GM19351 (cell line): ENCODE data around the gene ATP2A3.

Experiments
- ATAC-seq: cut with Tn5 transposase; IDR thresholded peaks from one replicate; pipeline ENCODE4 v1.9.1; 2021; ENCODE audit warnings: mild to moderate bottlenecking, moderate library complexity; ENCODE audit not compliant: unreplicated experiment

Gene ATP2A3

DNA sequence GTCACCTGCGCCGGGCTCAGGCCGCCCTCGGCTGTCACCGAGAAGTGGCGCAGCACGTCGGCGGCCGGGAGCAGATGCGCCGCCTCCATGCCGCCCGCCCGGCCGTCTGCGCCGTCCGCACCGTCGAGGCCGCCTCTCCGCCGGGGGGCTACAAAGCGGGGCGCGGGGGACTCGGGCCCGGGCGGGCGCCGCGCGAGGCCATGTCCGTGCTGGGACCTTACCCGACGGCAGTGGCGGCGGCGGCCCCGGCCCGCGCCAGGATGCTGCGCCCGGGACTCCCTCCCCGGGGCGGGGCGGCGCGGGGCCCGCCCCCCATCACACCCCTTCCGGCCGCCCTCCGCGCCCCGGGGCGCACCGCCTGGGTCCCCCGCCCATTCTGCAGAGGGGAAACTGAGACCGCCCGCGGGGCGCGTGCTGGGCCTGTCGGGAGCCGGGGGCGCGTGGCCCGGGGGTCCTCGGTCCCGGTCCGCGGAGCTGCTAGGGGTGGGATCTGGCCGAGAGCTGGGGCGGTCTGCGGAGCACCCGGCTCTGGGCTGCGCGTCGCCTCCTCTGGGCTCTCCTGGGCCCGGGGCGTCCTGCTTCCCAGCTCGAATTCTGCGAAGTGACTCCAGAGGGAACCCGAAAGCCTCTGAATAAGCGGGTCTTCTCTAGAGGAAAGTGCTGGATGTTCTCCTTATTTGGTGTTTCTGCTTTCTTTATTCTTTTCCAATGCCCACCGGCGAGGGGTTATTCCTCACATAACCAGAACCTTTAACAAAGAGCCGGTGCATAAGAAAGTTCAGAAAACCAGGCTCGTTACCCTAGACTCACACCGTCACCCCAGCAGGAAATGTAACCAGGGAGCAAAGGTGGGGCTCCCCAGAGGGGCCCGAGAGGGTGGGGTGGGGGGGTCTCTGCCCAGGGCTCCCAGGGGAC is at the start of gene ATP2A3:
ATP2A3 (minus strand) TSS at position 235 of the 915 bp plus-strand sequence; CDS start at position 89, 146 bp downstream.
- peak; percentile 53 for ATAC-seq

DNA sequence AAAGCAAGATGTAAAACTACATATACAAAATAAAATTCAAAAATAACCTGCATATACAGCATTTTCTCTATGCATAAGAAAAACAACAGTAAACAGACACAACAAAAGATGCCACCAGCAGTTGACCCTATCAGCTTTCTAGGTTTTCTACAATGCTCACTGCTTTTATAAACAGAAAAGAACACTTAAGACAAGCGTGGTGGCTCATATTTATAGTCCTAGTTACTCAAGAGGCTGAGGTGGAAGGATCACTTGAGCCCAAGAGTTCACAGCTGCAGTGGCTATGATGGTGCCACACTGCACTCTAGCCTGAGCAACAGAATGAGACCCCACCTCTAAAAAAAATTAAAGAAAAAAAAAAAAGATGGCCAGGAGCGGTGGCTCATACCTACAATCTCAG is 46.5 kb upstream of the ATP2A3 start:
- ATAC-seq: no peak

DNA sequence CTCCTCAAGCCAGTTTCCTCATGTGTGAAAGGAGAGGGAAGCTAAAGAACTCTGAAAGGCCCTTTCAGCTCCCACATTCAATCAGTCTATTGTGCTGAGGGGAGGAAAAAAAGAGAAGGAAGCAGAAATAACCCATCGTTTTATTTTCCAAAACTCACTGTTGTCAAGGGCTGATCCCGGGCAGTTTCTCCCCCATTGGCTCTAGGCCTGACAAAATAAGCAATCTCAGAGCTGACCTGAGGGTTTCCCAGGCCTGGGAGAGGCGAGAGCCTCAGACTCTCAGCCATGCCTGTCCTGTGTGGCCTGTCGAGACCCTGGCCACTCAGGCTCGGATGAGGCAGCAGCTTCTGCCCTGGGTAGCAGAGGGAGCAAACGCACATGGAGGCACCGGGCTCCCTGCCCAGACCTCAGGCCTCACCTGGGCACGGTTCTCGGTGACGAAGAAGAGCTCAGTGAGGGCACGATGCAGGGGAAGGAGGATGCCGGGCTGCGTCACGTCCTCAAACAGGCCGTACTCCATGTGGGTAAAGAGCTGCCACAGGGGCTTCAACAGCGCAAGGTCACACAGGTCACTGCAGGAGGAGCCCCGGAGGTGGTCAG is 45.0 kb upstream of the ATP2A3 start:
- ATAC-seq: no peak

DNA sequence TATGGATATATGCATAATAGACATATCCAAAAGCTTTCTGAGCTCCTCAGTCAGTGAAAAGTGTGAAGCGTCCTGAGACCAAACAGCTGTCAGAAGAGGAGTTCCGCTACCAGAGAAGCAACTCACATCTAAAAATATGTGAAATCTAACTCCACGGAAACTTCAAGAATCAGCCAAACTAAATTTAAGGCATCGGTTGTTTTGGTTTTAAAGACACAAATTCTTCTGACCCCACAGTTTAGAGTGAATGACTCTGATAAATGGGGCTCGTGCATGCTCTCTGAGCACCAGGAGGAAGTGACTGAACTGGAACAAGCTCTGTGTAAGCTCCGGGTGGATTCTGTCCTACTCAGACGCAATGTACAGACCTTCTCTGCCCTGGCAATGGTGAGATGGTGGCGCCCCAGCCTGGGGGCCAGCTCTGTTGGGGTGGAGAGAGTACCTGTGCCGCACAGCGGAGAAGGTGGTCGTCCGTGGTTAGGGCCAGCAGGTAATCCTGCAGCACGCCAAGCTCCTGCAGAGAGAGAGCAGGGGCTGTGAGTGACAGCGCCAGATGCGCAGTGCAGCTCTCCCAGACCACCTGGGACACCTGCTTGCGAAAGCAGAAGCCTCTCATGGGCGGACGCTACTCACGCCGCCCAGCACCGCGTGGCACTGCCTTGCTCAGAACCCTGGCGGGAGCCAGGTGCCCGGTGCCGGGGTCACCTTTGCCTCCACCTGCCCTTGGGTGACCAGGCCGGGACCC is 44.4 kb upstream of the ATP2A3 start:
- ATAC-seq: no peak

DNA sequence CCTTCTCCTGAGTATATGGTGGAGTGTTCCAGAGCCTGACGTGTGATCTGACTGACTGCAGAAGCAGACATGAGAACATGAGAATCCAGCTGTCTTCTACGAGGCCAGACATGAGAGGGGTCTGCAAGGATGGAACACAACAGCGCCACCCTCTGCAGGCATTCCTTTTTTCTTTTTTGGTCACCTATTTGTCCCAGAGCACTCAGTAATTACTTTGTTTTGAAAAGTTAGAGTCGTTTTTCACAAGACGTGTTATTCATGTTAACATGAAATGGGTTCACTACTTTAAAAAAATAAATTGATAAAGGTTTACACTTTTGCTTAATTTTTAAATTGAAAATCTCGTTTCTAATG is 43.8 kb upstream of the ATP2A3 start:
- ATAC-seq: no peak

DNA sequence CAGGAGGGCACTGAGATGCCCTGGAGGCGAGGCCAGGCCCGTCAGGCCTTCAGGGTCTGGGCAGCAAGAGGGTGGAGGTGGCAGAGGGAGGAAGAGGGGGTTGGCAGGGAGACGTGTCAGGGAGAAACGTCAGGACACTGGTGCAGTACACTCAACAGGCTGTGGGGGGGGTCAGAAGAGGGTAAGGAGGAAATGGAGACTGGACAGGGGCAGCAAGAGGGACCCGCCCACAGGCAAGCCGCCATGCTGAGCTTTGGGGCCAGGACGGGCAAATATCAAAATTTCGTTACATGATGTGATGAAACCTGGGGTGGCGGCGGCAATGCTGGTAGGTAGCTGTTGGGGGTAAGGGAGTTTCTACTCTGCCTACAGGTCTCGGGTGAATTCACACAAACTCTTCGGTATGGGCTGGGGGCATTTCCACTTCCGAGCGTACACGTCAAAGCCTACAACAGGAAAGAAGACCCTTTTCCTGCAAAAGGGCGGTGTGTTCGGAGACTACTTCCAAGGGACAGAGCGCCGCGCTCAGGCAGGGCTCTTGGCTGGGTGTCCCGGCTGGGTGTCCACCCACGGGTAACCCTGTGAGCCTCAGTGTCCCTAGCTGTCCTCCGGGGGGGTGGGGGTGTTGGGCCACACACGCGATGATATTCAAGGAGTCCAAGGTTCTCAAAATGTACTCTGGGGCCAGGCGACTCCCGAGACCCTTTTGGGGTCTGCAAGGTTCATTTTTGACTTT is 43.3 kb upstream of the ATP2A3 start:
- no peak for ATAC-seq

DNA sequence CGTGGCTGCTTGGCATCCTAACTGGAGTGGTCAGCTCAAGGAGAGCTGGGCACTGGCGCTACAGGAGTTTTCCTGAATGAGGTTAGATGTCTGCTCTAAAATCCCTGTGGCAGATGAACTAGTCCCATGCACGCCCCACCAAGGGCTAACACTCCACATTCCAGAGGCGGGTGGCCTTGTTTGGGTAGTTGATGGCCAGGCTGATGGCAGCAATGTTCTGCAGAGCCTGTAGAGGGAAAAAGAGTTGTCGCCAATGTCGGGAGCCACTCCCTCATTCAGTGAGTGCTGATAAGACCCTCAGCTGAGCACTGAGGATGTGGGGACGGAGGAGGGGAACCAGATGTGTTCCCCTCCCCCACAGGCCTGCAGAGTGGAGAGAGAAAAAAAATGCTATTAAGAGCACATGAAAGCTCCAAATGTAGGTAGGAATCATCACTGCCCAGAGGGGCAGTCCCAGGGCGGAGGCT is 42.5 kb upstream of the ATP2A3 start:
- no peak for ATAC-seq

DNA sequence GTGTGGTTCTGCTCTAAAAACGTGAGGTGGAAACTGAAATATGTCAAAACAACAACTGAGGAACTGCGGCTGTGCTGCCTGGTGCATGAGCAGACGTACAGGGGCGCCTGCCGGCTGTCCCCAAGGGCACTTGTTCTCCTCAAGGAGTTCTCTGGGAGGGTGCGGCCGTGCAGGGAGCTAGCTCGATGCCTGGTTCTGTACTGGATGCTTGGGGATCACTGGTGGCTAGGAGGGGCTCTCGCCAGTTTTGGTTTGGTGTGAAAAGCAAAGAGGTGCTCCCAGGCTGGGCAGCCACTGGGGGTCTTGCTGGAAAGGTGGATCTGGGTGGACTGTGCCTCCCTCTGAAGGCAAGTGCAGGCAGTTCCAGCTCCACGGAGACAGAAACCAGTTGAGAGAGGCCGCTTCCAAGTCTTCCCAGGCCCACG is 41.9 kb upstream of the ATP2A3 start:
- ATAC-seq: no peak

DNA sequence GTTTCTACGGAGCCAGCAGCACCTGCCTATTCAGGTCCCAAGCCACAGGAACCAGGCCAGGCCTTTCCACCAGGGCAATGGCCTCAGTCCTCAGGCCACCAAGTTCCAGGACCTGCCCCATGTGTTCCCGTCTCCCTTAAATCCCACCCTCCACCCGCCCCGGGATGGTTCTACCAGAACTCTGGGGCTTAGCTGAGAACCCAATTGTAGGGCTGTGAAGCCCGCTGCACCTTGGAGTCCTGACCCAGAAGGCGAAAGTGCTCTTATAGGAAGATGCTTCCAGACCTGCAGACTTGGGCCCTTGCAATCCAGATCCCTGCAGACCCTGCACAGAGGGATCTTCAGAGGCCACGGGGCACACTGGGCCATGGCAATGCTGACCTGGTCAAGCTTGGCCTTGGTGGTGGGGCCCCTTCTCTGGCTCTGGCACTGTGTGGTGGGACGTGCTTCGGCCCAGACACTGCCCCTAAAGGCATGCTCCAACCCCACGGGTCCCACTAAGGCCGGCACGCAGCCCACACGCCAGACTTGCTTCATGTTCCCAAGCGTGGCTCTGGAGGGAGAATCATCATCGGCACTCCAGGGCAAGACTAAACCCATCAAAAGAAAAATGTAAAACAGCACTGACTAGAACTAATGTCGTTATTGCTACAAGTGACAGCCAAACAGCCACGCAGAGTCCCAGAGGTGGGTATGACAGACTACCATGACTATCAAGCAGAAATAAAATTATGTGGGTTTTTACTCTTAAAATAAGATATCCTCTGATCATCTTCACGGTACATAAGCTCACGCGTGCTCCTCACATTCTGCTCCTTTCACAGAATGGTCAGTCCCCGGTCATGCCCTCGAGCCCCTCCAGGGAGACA is 41.3 kb upstream of the ATP2A3 start:
- ATAC-seq: no peak

DNA sequence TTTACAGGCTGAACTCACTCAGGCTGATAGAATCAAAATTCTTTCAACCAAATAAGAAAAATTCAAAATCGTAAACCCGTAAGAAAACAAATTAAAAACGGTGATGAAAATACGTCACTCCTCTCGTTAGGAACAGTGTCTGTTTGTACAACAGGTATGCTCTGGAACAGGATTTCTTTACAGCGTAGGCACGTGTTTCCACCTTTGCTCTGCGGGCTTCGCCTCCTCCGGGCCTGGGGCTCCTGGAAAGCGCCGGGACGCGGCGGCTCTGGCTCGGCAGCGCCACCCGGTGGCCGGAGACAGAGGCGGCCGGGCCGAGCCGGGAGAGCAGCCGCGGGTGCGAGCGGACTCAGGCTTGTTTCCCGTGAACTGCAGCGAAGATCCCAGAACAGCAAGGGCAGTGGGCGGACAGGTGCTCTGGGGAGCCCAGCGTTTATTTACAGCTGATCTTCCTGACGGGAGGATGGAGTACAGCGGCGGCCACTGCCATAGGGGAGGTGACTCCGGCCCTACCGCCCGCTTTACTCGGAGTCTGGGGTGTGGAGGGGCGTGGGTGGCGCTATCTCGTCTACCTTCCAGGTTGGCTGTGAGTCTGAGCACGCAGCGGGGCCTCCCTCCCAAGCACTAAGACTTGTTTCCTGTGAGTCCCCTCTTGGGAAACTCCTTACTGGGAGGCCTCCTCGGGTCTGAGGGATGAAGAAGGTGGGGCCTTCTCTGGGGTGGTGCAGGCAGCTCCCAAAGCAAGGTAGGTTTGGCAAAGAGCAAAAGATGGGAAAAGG is 40.5 kb upstream of the ATP2A3 start:
- ATAC-seq: no peak

DNA sequence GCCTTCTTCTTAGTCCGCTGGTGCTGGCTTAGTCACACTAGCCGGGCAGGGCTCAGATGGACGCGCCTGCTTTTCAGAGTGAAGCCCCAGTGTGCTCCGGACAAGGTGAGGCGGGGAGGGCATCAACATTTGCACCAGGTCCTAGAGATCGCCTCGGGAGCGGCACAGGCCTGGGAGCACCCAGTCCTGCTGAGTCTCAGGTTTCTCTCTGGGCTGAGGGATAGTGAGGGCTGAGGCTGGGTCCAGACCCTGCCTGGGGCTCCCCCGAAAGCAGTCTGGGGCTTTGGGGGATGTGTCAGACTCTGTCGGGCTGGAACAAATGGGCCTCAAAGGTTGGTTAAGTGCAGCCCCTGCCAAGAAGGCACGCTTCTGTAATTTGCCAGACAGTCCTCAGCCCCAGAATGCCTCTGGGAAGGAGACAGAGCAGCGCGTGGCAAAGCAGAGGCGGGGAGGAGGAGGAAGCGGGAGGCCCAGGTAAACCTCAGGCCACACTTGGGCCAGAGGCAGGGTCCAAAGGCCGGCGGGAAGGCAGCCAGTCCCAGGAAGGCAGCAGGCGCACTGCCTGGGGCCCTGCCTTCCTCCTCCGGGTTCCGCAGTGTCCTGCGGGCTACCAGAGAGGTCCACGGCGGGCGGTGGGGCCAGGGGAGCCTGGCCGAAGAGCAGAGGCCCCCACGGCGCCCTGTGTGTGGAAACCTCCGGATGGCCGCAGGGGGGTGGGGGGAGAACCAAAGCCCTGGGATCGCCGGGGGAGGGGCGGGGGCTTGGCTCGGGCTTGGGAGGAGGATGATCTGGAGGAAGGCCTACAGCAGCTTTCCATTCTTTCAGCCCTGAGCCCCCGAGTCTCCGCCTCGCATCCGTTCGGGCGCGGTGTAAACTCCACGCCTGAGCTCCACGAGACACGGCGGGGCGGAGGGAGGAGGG is 39.5 kb upstream of the ATP2A3 start:
- no peak for ATAC-seq

DNA sequence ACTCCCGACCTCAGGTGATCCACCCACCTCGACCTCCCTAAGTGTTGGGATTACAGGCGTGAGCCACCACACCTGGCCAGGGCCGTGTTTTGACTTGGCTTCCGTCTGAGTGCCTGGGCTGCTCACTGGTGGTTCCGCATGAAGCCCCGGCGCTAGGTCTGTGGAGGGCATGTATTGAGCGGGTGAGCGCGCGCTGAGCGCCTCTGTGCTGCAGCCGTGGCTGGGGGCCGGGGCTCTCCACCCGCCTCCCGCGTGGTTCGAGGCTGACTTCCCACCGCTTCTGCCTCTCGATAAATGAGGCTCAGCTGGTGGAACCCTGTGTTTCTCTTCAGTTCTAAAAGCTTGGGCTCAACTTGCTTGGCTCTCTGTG is 38.9 kb upstream of the ATP2A3 start:
- ATAC-seq: no peak

DNA sequence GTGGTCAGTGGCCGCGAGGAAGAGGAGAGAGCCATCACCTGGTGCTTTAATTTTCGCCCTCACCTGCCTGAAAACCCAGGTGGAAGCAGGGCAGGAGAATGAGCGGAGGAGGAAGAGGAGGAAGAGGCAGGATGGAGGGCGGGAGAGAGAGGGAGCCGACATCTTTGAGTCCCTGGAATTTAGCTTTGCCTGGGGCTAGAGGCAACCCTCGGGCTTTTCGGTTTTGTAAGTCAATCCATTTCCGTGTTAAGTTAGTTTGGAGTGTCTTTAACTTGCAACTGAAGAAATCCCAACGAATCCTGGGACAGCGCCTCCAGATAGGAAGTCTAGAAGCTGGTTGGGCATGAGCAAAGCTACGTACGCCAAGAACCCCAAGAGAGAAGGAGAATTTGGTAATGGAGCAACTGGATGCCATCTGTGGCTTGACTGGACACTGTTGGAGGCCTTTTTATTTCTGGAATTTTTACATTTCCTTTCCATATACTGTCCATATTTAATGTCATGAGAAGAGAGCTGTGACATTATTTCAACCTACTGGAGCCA is 36.9 kb upstream of the ATP2A3 start:
- ATAC-seq: no peak

DNA sequence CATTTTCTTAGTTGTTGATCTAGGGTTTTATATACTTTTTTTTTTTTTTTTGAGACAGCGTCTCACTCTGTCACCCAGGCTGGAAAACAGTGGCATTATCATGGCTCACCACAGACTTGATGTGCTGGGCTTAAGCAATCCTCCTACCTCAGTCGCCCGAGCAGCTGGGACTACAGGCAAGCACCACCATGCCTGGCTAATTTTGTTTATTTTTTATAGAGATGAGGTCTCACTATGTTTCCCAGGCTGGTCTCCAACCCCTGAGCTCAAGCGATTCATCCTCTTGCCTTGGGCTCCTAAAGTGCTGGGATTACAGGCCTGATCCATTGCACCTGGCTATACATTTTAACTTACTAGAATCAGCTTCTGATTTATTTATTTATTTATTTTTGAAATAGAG is 34.2 kb upstream of the ATP2A3 start:
- ATAC-seq: no peak

DNA sequence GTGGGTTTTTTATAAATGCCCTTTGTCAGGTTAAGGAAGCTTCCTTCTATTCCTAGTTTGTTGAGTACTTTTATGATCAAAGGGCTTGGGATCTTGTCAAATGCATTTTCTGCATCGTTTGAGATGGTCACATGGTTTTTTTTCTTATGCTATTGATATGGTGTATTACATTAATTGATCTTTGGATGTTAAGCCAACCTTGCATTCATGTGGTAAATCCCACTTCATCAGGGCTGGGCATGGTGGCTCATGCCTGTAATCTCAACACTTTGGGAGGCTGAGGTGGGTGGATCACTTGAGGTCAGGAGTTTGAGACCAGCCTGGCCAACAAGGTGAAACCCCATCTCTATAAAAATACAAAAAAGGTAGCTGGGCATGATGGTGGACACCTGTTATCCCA is 30.8 kb upstream of the ATP2A3 start:
- ATAC-seq: no peak

DNA sequence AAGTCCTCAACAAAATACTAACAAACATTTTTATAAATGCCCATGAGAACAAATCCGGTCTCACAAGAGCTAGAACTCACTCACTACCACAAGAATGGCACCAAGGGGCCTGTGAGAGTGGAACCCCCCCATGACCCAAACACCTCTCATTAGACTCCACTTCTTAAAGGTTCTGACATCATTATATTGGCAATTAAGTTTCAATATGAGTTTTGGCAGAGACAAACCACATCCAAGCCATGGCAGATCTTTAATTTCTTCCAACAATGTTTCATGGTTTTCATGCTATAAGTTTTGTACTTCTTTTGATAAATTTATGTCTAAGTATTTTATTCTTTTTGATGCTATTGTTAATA is 30.0 kb upstream of the ATP2A3 start:
- ATAC-seq: no peak

DNA sequence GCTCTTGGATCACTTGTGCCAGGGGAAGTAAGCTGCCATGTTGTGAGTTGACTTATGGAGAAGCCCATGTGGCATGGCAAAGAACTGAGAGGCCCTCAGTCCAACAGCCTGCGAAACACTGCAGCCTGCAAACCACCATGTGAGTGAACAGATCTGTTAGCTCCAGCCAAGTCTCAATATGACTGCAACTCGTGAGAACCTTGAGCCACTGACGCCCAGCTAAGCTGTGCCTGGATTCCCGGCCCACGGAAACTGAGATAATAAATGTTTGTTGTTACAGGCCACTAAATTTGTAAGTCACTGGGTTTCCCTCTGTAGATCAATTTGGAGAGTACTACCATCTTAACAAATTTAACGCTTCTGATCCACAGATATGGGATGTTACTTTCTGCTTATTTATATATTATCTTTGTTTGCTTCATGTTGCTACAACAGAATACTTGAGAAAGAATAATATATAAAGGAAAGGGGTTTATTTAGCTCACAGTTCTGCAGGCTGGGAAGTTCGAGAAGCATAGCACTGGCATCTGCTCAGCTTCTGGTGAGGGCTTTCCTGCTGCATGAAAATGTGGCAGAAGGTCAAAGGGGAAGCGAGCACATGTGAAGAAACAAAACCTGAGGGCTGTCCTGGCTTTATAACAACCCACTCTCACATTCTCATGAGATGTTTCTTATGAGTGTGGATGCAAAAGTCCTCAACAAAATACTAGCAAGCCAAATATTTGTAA is 29.4 kb upstream of the ATP2A3 start:
- no peak for ATAC-seq
